MCF 10A (cell line): ENCODE data around the gene TMEM256. TPM values are rescaled to one million over a fixed set of nuclear protein-coding genes. Genes with fewer than 3 reads are reported as not detected.

Experiments
- BruUV-seq: library from RNA; stranded (reverse); fragments of 400-500 nt; replicated peaks from 2 replicates; lab custom pipeline; 2021; lab: Mats Ljungman, UMichigan
- CTCF ChIA-PET: fragments of 300-600 bp; sonication (Branson Sonifier 250); formaldehyde crosslinking; extraction: SDS; loops from one replicate; lab custom pipeline; 2021; ENCODE audit warnings: antibody characterized with exemption, inconsistent platforms; lab: Yijun Ruan, JAX
- POLR2A ChIA-PET: fragments of 300-600, 350-650 bp; sonication (Branson Sonifier 250); formaldehyde crosslinking; extraction: SDS; loops from one replicate; lab custom pipeline; 2020; ENCODE audit warnings: antibody characterized with exemption, inconsistent platforms; lab: Yijun Ruan, JAX
- DNase-seq: peaks from one replicate; pipeline ENCODE4 v3.0.0-alpha.2; 2018; ENCODE audit not compliant: unreplicated experiment
- H3K27ac Mint-ChIP-seq: one replicate; pipeline ENCODE4 v1.8.0; 2022; ENCODE audit warnings: mild to moderate bottlenecking, low read depth, mixed read lengths; ENCODE audit not compliant: unreplicated experiment
- H3K27me3 Mint-ChIP-seq: one replicate; pipeline ENCODE4 v1.8.0; 2022; ENCODE audit warnings: mixed read lengths; ENCODE audit not compliant: insufficient read depth, unreplicated experiment
- H3K36me3 Mint-ChIP-seq: one replicate; pipeline ENCODE4 v1.8.0; 2022; ENCODE audit warnings: mild to moderate bottlenecking, moderate library complexity, mixed read lengths; ENCODE audit not compliant: insufficient read depth, unreplicated experiment
- H3K4me1 Mint-ChIP-seq: one replicate; pipeline ENCODE4 v1.8.0; 2022; ENCODE audit warnings: mixed read lengths; ENCODE audit not compliant: insufficient read depth, unreplicated experiment
- H3K4me3 Mint-ChIP-seq: one replicate; pipeline ENCODE4 v1.8.0; 2022; ENCODE audit warnings: mild to moderate bottlenecking, moderate library complexity, mixed read lengths; ENCODE audit not compliant: unreplicated experiment
- H3K9me3 Mint-ChIP-seq: one replicate; pipeline ENCODE4 v1.8.0; 2022; ENCODE audit warnings: mixed read lengths; ENCODE audit not compliant: unreplicated experiment
- intact Hi-C: fragments of 100-400 bp; cut with micrococcal nuclease; formaldehyde crosslinking; loops from 2 replicates; pipeline ENCODE4 v1.14.1; 2022
- total RNA-seq: library from RNA; stranded (reverse); gene quantifications from 2 replicates; pipeline ENCODE4 v1.2.3, GENCODE V29; 2022
- TF ChIP-seq, protein P1 (sequence below): fragments of 200-600 bp; IDR thresholded peaks from one replicate; pipeline ENCODE4 v1.8.0; 2022; ENCODE audit warnings: antibody characterized with exemption, mild to moderate bottlenecking; ENCODE audit not compliant: unreplicated experiment

The TMEM256 gene
- total RNA-seq, 1 experiment from 2014 or later = 42.9 TPM

DNA sequence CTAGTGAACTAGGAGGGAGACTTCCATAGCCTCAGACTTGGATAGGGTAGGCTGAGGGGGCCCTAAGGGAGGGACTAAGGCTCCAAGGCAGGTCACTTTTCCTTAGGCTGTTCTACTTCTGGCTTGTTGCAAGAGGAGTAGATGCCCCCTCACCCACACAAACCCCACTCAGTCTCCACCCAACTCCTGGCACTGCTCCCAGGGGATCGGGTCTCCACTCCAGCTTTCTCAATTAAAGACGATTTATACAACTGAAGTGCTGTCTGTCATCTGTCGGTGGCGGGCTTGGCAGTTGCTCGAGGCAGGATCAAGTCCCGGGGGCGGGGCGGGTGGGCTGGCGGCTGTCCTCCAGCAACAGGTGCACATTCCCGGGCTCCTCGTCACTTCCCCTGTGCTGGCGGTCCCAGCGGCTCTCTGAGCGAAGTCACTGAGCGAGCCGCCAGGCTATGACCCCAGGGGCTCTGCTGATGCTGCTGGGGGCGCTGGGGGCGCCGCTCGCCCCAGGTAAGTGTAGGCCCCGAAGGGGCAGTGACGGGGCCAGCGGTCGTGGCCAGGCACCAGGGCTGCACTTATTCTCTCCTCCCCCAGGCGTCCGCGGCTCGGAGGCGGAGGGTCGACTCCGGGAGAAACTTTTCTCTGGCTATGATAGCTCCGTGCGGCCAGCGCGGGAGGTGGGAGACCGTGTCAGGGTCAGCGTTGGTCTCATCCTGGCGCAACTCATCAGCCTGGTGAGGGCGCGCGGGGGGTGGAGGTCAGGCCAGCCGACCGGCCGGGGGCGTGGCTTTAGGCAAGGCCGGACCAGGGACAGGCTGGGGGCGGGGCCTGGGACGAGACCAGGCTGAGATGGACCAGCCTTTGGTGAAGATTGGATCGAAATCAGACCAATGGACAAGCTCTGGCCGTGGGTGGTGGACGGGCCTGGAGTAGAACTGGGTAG, 41.1 kb upstream of the TMEM256 start, which contains the start of gene CHRNB1:
CHRNB1 (plus strand) TSS at position 380 of the 937 bp plus-strand sequence; CDS start at position 447, 67 bp downstream.
- peaks cover 11% of the 10 kb centered on the region for H3K4me1 Mint-ChIP-seq
- DNase-seq = no peak
- CTCF ChIA-PET = interaction anchor here (0.5 to 2.8 kb wide), 8 partner anchors 8 to 1873 kb away, joined by 3 to 16 read pairs (median 4); no protein-coding TSS in a partner anchor
- TF ChIP-seq, protein P1, sequence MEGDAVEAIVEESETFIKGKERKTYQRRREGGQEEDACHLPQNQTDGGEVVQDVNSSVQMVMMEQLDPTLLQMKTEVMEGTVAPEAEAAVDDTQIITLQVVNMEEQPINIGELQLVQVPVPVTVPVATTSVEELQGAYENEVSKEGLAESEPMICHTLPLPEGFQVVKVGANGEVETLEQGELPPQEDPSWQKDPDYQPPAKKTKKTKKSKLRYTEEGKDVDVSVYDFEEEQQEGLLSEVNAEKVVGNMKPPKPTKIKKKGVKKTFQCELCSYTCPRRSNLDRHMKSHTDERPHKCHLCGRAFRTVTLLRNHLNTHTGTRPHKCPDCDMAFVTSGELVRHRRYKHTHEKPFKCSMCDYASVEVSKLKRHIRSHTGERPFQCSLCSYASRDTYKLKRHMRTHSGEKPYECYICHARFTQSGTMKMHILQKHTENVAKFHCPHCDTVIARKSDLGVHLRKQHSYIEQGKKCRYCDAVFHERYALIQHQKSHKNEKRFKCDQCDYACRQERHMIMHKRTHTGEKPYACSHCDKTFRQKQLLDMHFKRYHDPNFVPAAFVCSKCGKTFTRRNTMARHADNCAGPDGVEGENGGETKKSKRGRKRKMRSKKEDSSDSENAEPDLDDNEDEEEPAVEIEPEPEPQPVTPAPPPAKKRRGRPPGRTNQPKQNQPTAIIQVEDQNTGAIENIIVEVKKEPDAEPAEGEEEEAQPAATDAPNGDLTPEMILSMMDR = no peak
- no peaks in the 10 kb centered on the region for H3K27me3 Mint-ChIP-seq
- POLR2A ChIA-PET = interaction anchor here (0.9 to 5.7 kb wide), 15 partner anchors 7 to 242 kb away, joined by 3 to 58 read pairs (median 7); partner anchors contain the start of genes MPDU1, POLR2A, TMEM102 and TMEM256
- H3K36me3 Mint-ChIP-seq = peaks cover 4% of the 10 kb centered on the region
- H3K27ac Mint-ChIP-seq = peak within 1 kb of the TSS; percentile 90
- H3K9me3 Mint-ChIP-seq = no peaks in the 10 kb centered on the region
- BruUV-seq = no TSS peak
- intact Hi-C loops = loop anchor here (1.0 kb wide), 1 partner anchor 39 kb away; the partner anchor contains the start of gene POLR2A
- H3K4me3 Mint-ChIP-seq = peak within 1 kb of the TSS; percentile 31

DNA sequence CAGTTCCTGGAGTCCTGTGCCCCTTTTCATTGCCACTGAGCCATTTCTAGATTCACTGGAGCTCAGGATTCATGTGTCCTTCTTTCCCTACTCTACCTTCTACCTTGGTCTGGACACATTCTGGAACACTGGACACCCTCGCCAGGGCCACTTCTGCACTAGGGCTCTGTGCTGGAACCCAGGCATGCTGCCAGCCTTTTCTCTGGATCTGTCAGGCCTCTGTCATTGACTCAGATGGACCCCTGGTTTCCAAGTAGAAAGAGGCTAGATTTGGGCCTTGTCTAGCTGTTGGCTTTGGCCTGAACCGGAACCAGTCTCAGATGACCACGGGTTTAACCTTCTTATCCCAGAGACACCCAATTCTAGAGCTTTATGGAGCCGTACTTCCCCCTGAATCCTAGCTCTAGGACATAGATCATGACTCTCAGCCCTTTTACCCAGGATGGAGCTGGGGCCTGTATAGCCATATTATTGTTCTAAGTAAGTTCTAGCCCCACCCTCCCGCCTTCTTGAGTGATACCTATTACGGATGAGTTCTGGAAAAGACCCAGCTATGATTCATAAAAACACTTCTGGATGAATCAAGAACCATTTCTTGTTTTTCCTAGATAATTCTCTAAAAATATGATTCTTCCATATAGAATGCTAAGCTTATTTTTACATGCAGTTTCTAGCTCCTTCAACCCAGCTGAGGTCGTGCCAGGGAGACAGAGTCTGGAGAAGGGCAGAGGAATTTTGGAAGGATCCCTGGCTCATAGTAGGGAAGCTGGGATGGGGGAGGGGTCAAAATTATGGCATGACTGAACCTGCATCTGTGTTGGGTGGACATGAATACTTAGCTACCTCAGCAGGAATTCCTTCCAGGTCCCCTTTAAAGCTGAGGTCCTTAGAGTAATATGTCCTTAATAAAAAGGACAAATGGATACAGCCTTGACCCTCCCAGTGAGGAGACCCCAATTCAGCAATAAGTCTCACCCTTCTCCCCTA, 39.9 kb upstream of the TMEM256 start:
- H3K27me3 Mint-ChIP-seq = no peaks in the 10 kb centered on the region
- peak; percentile 86 for DNase-seq
- BruUV-seq = no TSS peak

DNA sequence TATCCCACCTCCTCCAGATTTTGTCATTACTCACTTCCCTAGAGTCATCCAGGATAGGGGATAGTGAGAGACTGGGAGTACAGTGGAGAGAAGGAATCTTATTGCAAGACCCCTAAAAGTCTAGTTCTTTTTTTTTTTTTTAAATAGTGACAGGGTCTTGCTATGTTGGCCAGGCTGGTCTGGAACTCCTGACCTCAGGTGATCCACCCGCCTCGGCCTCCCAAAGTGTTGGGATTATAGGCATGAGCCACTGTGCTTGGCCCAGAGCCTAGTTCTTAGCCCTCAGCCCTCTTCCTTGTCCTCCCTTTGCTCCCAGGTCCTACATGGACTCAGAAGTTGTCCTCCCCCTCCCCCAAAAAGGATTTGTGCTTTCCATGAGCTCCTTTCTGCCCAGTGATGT, 38.2 kb upstream of the TMEM256 start:
- H3K27ac Mint-ChIP-seq = no peak overlapping the region
- ChIA-PET POLR2A (interaction anchor here (0.6 to 8.9 kb wide), 7 partner anchors 9 to 427 kb away, joined by 3 to 115 read pairs (median 4); partner anchors contain the start of genes POLR2A and ZBTB4), CTCF (interaction anchor here (0.6 to 1.4 kb wide), 5 partner anchors 39 to 397 kb away, joined by 3 to 5 read pairs (median 4); partner anchors contain the start of genes SLC35G6 and SOX15)
- no TSS peak for BruUV-seq
- no peak for DNase-seq
- H3K36me3 Mint-ChIP-seq = peaks cover 4% of the 10 kb centered on the region
- H3K27me3 Mint-ChIP-seq = no peaks in the 10 kb centered on the region
- peaks cover 17% of the 10 kb centered on the region for H3K4me1 Mint-ChIP-seq
- intact Hi-C loops = no loop called here
- H3K4me3 Mint-ChIP-seq = no peak overlapping the region
- H3K9me3 Mint-ChIP-seq = no peaks in the 10 kb centered on the region
- TF ChIP-seq, protein P1 = no peak

More for the DNA sequence above, 39.9 kb upstream of the TMEM256 start:
- intact Hi-C loops = loop anchor here (1.0 kb wide), 1 partner anchor 41 kb away; the partner anchor contains the start of gene POLR2A
- Mint-ChIP-seq H3K27ac (peak overlapping the region; percentile 90), H3K9me3 (no peaks in the 10 kb centered on the region), H3K36me3 (peaks cover 4% of the 10 kb centered on the region), H3K4me1 (peaks cover 14% of the 10 kb centered on the region), H3K4me3 (no peak overlapping the region)
- POLR2A ChIA-PET = interaction anchor here (0.5 to 5.7 kb wide), 18 partner anchors 8 to 243 kb away, joined by 3 to 58 read pairs (median 6); partner anchors contain the start of genes GABARAP, MPDU1, POLR2A and TMEM102
- CTCF ChIA-PET = interaction anchor here (0.6 to 2.8 kb wide), 8 partner anchors 12 to 244 kb away, joined by 3 to 16 read pairs (median 4); partner anchors contain the start of genes NLGN2 and TMEM256
- TF ChIP-seq, protein P1 = no peak
